ENCODE data around the gene HM13. TPM values are rescaled to one million over a fixed set of nuclear protein-coding genes. Genes with fewer than 3 reads are reported as not detected.

The HM13 gene
- total and polyA plus RNA-seq, 2 of the 4 experiments (the other 2 are of a cell fraction): 53.2 to 203 TPM

DNA sequence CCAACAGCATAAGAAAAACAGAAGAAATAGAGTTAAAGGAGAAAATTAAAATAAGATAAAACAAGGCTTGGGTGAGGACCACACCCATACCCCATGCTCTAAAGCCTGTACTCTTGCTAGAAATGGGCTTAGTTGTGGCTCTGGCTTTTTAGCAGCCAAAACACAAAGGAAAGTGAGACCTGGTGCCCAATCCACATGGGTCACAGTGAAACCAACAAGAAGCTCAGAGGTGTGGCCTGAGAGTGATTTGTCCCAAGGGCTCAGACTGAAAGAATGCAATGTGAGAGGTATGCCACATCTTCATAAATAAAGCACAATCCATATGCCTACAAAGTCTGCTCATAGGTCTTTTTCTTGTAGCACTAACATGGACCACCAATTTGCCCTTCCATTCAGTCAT, 21.1 kb downstream of the HM13 start:
- POLR2A ChIA-PET (ENCODE audit: unreplicated experiment): no interaction called here
- in situ Hi-C loops (cut with MboI; ENCODE audit: low sequenced_read_pairs): no loop called here

More for the DNA sequence above, 21.1 kb downstream of the HM13 start:
- no peak overlapping the region for H3K4ac ChIP-seq (ENCODE audit: low read depth, low read length)
- intact Hi-C loops (cut with micrococcal nuclease) (no loop called here), dilution Hi-C loops (cut with HindIII; ENCODE audit: low sequenced_read_pairs, unreplicated experiment) (no loop called here)
- H3K4me1 ChIP-seq (ENCODE audit: control insufficient read depth, insufficient read depth, low read length): no peaks in the 10 kb centered on the region
- H2AFZ ChIP-seq (replicated peaks; ENCODE audit: low read length, poor library complexity): no peak overlapping the region
- no peak overlapping the region for H3K4me3 ChIP-seq (ENCODE audit: insufficient read depth, low read depth, low read length)
- DNase-seq (no peak), ATAC-seq (ENCODE audit: low read depth) (0 out of 2 replicates have a peak, but pooled peaks have one; percentile 19)
- H3K4me2 ChIP-seq (ENCODE audit: low read depth, low read length): no peak overlapping the region
- no peaks in the 10 kb centered on the region for H3K9me3 ChIP-seq (ENCODE audit: control insufficient read depth, insufficient read depth, low read length)
- H3K27me3 ChIP-seq (ENCODE audit: control insufficient read depth, insufficient read depth, low read length): no peaks in the 10 kb centered on the region
- H4K20me1 ChIP-seq (ENCODE audit: insufficient read depth, low read length): peaks cover 39% of the 10 kb centered on the region
- 0 out of 2 replicates have a peak overlapping the region, but pooled peaks have one; percentile 41 for H3K23ac ChIP-seq (ENCODE audit: low read depth, low read length)
- H3K18ac ChIP-seq (ENCODE audit: low read depth, low read length): no peak overlapping the region
- peaks cover 71% of the 10 kb centered on the region for H3K36me3 ChIP-seq (ENCODE audit: control insufficient read depth, insufficient read depth, low read length)
- BruUV-seq (replicated peaks): no TSS peak
- no peak overlapping the region for H3K27ac ChIP-seq (ENCODE audit: insufficient read depth, low read length)
- H2BK20ac ChIP-seq (ENCODE audit: low read depth, low read length): no peak overlapping the region
- H4K5ac ChIP-seq (ENCODE audit: low read depth, low read length): no peak overlapping the region
- H3K9me1 ChIP-seq (ENCODE audit: insufficient read depth, low read length): peaks cover 26% of the 10 kb centered on the region
- H3K79me1 ChIP-seq (ENCODE audit: low read depth in 1 of 2, low read length in 2 of 2): peaks cover 23 to 82% of the 10 kb centered on the region in 2 experiments
- no peak overlapping the region for H2AK9ac ChIP-seq (replicated peaks; ENCODE audit: low read depth, low read length, poor library complexity)
- H3K56ac ChIP-seq (ENCODE audit: extremely low read depth, insufficient read depth, low read length): no peak overlapping the region
- no peak overlapping the region for H2AK5ac ChIP-seq (ENCODE audit: low read depth, low read length)
- H4K91ac ChIP-seq (ENCODE audit: insufficient read depth, low read depth, low read length): no peak overlapping the region
- CTCF ChIA-PET: no interaction called here
- H3K9ac ChIP-seq (ENCODE audit: low read depth, low read length): no peak overlapping the region
- no peak overlapping the region for H2BK120ac ChIP-seq (ENCODE audit: low read depth, low read length)
- TF ChIP-seq RCOR1 (IDR thresholded peaks at IDR 0.05; ENCODE audit: insufficient replicate concordance, low read length) (no peak), MXI1 (IDR thresholded peaks at IDR 0.05; ENCODE audit: borderline replicate concordance, low read depth, low read length) (no peak), RAD21 (IDR thresholded peaks at IDR 0.05; ENCODE audit: low read length) (no peak), ELK1 (IDR thresholded peaks at IDR 0.05; ENCODE audit: borderline replicate concordance, low read depth, low read length) (no peak), RFX5 (IDR thresholded peaks at IDR 0.05; ENCODE audit: low read depth, low read length) (no peak), POLR2A (IDR thresholded peaks at IDR 0.05; ENCODE audit: low read depth, low read length) (no peak), FOS (IDR thresholded peaks at IDR 0.05; ENCODE audit: low read depth, low read length) (no peak), CHD1 (IDR thresholded peaks at IDR 0.05; ENCODE audit: low read depth, low read length) (no peak), MAZ (IDR thresholded peaks at IDR 0.05; ENCODE audit: borderline replicate concordance, low read depth, low read length) (no peak), MAFK (IDR thresholded peaks at IDR 0.05; ENCODE audit: low read depth, low read length) (no peak), BHLHE40 (IDR thresholded peaks at IDR 0.05; ENCODE audit: low read depth, low read length) (no peak), SMC3 (IDR thresholded peaks at IDR 0.05; ENCODE audit: low read depth, low read length) (no peak), CEBPB (IDR thresholded peaks at IDR 0.05; ENCODE audit: low read depth, low read length) (no peak), NFE2L2 (IDR thresholded peaks at IDR 0.05; ENCODE audit: low read depth, low read length) (no peak)
- TF ChIP-seq, protein P1, sequence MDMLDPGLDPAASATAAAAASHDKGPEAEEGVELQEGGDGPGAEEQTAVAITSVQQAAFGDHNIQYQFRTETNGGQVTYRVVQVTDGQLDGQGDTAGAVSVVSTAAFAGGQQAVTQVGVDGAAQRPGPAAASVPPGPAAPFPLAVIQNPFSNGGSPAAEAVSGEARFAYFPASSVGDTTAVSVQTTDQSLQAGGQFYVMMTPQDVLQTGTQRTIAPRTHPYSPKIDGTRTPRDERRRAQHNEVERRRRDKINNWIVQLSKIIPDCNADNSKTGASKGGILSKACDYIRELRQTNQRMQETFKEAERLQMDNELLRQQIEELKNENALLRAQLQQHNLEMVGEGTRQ (IDR thresholded peaks at IDR 0.05; ENCODE audit: low read depth, low read length): no peak
- TF ChIP-seq, protein P2, sequence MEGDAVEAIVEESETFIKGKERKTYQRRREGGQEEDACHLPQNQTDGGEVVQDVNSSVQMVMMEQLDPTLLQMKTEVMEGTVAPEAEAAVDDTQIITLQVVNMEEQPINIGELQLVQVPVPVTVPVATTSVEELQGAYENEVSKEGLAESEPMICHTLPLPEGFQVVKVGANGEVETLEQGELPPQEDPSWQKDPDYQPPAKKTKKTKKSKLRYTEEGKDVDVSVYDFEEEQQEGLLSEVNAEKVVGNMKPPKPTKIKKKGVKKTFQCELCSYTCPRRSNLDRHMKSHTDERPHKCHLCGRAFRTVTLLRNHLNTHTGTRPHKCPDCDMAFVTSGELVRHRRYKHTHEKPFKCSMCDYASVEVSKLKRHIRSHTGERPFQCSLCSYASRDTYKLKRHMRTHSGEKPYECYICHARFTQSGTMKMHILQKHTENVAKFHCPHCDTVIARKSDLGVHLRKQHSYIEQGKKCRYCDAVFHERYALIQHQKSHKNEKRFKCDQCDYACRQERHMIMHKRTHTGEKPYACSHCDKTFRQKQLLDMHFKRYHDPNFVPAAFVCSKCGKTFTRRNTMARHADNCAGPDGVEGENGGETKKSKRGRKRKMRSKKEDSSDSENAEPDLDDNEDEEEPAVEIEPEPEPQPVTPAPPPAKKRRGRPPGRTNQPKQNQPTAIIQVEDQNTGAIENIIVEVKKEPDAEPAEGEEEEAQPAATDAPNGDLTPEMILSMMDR (conservative IDR thresholded peaks at IDR 0.05; ENCODE audit: low read depth, low read length): no peak
- H3K14ac ChIP-seq (replicated peaks; ENCODE audit: low read depth, low read length): no peak overlapping the region
- no peak overlapping the region for H4K8ac ChIP-seq (ENCODE audit: low read depth in 2 of 2, low read length in 2 of 2)
- H2BK5ac ChIP-seq (ENCODE audit: low read depth, low read length, poor library complexity, severe bottlenecking): no peak overlapping the region
- H2BK15ac ChIP-seq (ENCODE audit: low read depth, low read length): no peak overlapping the region

Measured in IMR-90 (cell line).